Retinal pigment epithelial cell (primary cell): ENCODE measurements around the gene ARL14EP.

Experiments
- DNase-seq: peaks from one replicate; pipeline ENCODE4 v3.0.0-alpha.2; 2010; ENCODE audit warnings: low read depth
- H3K4me3 ChIP-seq: 2 replicates; pipeline ENCODE4 v1.5.1; 2011; ENCODE audit warnings: mild to moderate bottlenecking, low read length, control low read depth, moderate library complexity
- CTCF ChIP-seq: conservative IDR thresholded peaks from 2 replicates; pipeline ENCODE4 v1.5.1; 2011; ENCODE audit warnings: low read depth, low read length, control low read depth, inconsistent platforms

The ARL14EP gene

GRCh38 chr11:30312243-30312642, 10.7 kb upstream of the ARL14EP start:
- DNase-seq = no peak
- TF ChIP-seq CTCF = no peak
- no peak overlapping the region for H3K4me3 ChIP-seq

- DNase-seq = no peak
- no peak for TF ChIP-seq CTCF
- no peak overlapping the region for H3K4me3 ChIP-seq
These were observed 9.3 kb upstream of the ARL14EP start for GRCh38 chr11:30313580-30313979.

GRCh38 chr11:30314625-30315024, 8.3 kb upstream of the ARL14EP start:
- no peak for DNase-seq
- H3K4me3 ChIP-seq = no peak overlapping the region
- peak; percentile 71 for TF ChIP-seq CTCF

GRCh38 chr11:30316237-30316636, 6.7 kb upstream of the ARL14EP start:
- no peak for TF ChIP-seq CTCF
- no peak for DNase-seq
- no peak overlapping the region for H3K4me3 ChIP-seq

GRCh38 chr11:30317030-30317429, 5.9 kb upstream of the ARL14EP start:
- H3K4me3 ChIP-seq = no peak overlapping the region
- no peak for TF ChIP-seq CTCF
- no peak for DNase-seq

- DNase-seq = no peak
- TF ChIP-seq CTCF = no peak
- no peak overlapping the region for H3K4me3 ChIP-seq
These were observed 1.6 kb upstream of the ARL14EP start for GRCh38 chr11:30321321-30321720.

GRCh38 chr11:30322191-30322590, 713 bp upstream of the ARL14EP start:
- peak overlapping the region; percentile 85 for H3K4me3 ChIP-seq
- DNase-seq = no peak
- no peak for TF ChIP-seq CTCF
